Measurements from ENCODE around the gene FAH.

Gene FAH

GRCh38 chr15:80151576-80151975, 1.2 kb upstream of the FAH start:
- peak; percentile 35 for DNase-seq (ENCODE audit: low spot score)

GRCh38 chr15:80152180-80152895, 461 bp upstream of the FAH start:
- DNase-seq (ENCODE audit: low spot score) = peak; percentile 87

GRCh38 chr15:80153900-80154299, 1.1 kb downstream of the FAH start:
- DNase-seq (ENCODE audit: low spot score) = no peak

GRCh38 chr15:80154336-80154735, 1.5 kb downstream of the FAH start:
- no peak for DNase-seq (ENCODE audit: low spot score)

GRCh38 chr15:80155001-80155377, 2.2 kb downstream of the FAH start:
- peak; percentile 76 for DNase-seq (ENCODE audit: low spot score)

GRCh38 chr15:80155378-80156175, 2.8 kb downstream of the FAH start:
- peak; percentile 78 for DNase-seq (ENCODE audit: low spot score)

GRCh38 chr15:80156176-80156720, 3.4 kb downstream of the FAH start:
- no peak for DNase-seq (ENCODE audit: low spot score)

GRCh38 chr15:80157215-80157614, 4.4 kb downstream of the FAH start:
- DNase-seq (ENCODE audit: low spot score) = no peak

- no peak for DNase-seq (ENCODE audit: low spot score)
Measured at GRCh38 chr15:80159301-80159700, 6.5 kb downstream of the FAH start.

GRCh38 chr15:80159811-80160569, 7.2 kb downstream of the FAH start:
- DNase-seq (ENCODE audit: low spot score) = peak; percentile 31

- peak; percentile 62 for DNase-seq (ENCODE audit: low spot score)
Measured at GRCh38 chr15:80160570-80161156, 7.9 kb downstream of the FAH start.

- no peak for DNase-seq (ENCODE audit: low spot score)
Measured at GRCh38 chr15:80161468-80162016, 8.7 kb downstream of the FAH start.

- DNase-seq (ENCODE audit: low spot score) = no peak
Measured at GRCh38 chr15:80162059-80162554, 9.3 kb downstream of the FAH start.

- no peak for DNase-seq (ENCODE audit: low spot score)
Measured at GRCh38 chr15:80163217-80163616, 10.4 kb downstream of the FAH start.

- DNase-seq (ENCODE audit: low spot score) = no peak
Measured at GRCh38 chr15:80163897-80164296, 11.1 kb downstream of the FAH start.

GRCh38 chr15:80167936-80168335, 15.1 kb downstream of the FAH start:
- DNase-seq (ENCODE audit: low spot score) = no peak

- no peak for DNase-seq (ENCODE audit: low spot score)
Measured at GRCh38 chr15:80168421-80168820, 15.6 kb downstream of the FAH start.

- DNase-seq (ENCODE audit: low spot score) = no peak
Measured at GRCh38 chr15:80169768-80170357, 17.1 kb downstream of the FAH start.

- DNase-seq (ENCODE audit: low spot score) = no peak
Measured at GRCh38 chr15:80170596-80170995, 17.8 kb downstream of the FAH start.

GRCh38 chr15:80171787-80172186, 19.0 kb downstream of the FAH start:
- no peak for DNase-seq (ENCODE audit: low spot score)

- no peak for DNase-seq (ENCODE audit: low spot score)
Measured at GRCh38 chr15:80172401-80172800, 19.6 kb downstream of the FAH start.

Data from hematopoietic multipotent progenitor cell treated with erythropoietin and hydrocortisone succinate and interleukin-3 and kit ligand, for 15 days (in vitro differentiated cells).